ENCODE data around the gene GARIN5B. TPM values are rescaled to one million over a fixed set of nuclear protein-coding genes. Genes with fewer than 3 reads are reported as not detected.

GARIN5B gene
- total and polyA plus RNA-seq, 2 of the 8 experiments (the other 6 are each of a cell fraction or from before 2014, with no cell fraction given): 0.03 TPM; not detected in 1

DNA sequence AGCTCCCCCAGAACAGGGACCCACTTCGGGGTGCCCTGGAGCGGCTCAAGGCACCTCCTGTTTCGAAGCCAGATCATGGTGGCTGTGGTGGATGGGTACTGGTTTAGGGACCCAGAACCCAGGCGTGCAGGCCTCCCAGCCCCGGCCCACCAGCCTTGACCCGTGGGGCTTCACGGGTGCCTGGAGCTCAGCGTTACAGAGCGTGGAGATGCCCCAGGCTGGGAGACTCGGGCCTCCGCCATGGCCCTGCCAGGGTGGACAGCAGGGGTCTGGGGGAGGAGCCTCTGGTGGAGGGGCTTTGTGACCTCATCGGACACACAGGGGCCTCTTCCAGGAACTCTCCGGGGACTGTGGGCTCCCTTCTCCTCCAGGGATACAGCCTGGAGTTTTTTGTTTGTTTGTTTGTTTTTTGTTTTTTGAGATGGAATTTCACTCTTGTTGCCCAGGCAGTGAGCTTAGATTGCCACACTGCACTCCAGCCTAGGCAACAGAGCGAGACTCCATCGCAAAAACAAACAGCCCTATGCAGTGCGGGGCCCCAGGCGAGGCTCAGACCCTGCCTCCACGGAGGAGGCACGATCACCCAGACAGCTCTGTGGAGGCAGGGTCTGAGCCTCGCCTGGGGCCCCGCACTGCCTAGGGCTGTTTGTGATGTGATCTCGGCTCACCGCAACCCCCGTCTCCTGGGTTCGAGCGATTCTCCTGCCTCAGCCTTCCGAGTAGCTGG lies at the start of gene GARIN5B (continued):
- TF ChIP-seq RXRA (IDR thresholded peaks at IDR 0.05; ENCODE audit: insufficient read depth, low read depth, low read length) (no peak), TEAD4 (IDR thresholded peaks at IDR 0.05; ENCODE audit: low read depth, low read length) (no peak), ASH2L (IDR thresholded peaks at IDR 0.05; ENCODE audit: low read length) (no peak)

Data from H1 (cell line).